ENCODE results near the gene TXNDC11. TPM values are rescaled to one million over a fixed set of nuclear protein-coding genes. Genes with fewer than 3 reads are reported as not detected.

Gene TXNDC11
- total RNA-seq, 6 donors from 2014 or later = 81.2 to 148 (median 117) TPM

DNA sequence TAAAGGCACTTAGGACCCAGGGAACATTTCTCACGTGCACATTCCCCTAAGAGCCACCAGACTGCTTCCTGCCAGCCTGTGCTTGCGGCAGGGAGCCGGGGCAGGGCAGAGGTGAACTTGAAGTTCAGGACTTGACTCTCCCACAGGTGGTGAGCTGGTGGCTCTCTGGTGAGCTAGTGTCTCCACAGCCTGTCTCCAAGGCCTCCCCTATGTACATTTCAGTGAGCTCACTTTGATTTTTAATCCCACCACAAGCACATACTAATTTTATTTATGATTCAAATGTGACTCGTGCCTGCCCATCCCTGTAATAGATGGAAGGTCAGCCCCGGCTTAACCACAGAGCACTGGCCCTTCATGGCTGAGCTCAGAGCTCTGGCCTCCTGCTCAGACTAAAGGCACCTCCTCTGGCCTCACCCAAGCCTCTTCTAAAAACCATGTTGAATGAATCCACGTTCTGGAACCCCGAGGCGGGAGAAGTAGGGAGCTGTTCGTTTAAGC, 65.2 kb downstream of the TXNDC11 start:
- no peak for ATAC-seq (ENCODE audit: low FRiP score in 2 of 2)
- 66 to 68% methylated on average over 9 of the region's 9 CpGs for WGBS, 2 donors
- TF ChIP-seq, protein P1, sequence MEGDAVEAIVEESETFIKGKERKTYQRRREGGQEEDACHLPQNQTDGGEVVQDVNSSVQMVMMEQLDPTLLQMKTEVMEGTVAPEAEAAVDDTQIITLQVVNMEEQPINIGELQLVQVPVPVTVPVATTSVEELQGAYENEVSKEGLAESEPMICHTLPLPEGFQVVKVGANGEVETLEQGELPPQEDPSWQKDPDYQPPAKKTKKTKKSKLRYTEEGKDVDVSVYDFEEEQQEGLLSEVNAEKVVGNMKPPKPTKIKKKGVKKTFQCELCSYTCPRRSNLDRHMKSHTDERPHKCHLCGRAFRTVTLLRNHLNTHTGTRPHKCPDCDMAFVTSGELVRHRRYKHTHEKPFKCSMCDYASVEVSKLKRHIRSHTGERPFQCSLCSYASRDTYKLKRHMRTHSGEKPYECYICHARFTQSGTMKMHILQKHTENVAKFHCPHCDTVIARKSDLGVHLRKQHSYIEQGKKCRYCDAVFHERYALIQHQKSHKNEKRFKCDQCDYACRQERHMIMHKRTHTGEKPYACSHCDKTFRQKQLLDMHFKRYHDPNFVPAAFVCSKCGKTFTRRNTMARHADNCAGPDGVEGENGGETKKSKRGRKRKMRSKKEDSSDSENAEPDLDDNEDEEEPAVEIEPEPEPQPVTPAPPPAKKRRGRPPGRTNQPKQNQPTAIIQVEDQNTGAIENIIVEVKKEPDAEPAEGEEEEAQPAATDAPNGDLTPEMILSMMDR (IDR thresholded peaks at IDR 0.05) = no peak
- no peak for TF ChIP-seq EP300 (IDR thresholded peaks at IDR 0.05)
- TF ChIP-seq POLR2A (IDR thresholded peaks at IDR 0.05) = no peak
- TF ChIP-seq POLR2AphosphoS5 (IDR thresholded peaks at IDR 0.05) = no peak
- no peak for DNase-seq
- Histone ChIP-seq H3K27ac (peak overlapping the region in 3 of 4 donors; percentile 49 to 70 (median 54)), H3K4me1 (peaks cover 41 to 59% (median 55%) of the 10 kb centered on the region in 4 donors), H3K27me3 (no peaks in the 10 kb centered on the region), H3K36me3 (peaks cover 2 to 68% (median 41%) of the 10 kb centered on the region in 4 donors), H3K9me3 (no peaks in the 10 kb centered on the region), H3K4me3 (no peak overlapping the region)

DNA sequence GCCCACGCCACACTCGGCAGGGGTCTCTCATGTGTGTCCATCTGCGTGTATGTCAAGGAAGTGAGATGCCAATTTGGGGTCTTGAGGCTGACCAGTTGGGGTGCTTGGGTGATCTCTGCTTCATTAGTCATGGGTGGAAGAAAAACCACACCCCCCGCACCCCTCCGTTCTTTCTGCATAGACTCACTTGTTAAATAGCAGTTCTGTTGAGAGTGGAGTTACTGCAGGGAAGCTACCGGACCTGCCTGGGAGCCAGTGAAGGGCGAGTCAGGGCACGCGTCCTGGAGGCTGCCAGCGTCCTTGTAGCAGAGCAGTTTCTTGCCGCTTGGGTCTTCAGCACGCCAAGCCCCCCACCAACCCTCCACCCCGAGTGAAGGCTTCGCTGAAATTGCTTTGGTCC, 65.9 kb downstream of the TXNDC11 start:
- Histone ChIP-seq H3K4me1 (peaks cover 41 to 59% (median 56%) of the 10 kb centered on the region in 4 donors), H3K27ac (peak overlapping the region in 2 of 4 donors; percentile 54 to 70), H3K27me3 (no peaks in the 10 kb centered on the region), H3K36me3 (peaks cover 0 to 60% (median 41%) of the 10 kb centered on the region in 4 donors), H3K9me3 (no peaks in the 10 kb centered on the region), H3K4me3 (no peak overlapping the region)
- no peak for ATAC-seq (ENCODE audit: low FRiP score in 2 of 2)
- 87 to 99% methylated on average over 9 to 14 of the region's 14 CpGs for WGBS, 2 donors
- no peak for DNase-seq
- TF ChIP-seq POLR2A (IDR thresholded peaks at IDR 0.05) (no peak), POLR2AphosphoS5 (IDR thresholded peaks at IDR 0.05) (no peak), EP300 (IDR thresholded peaks at IDR 0.05) (no peak)
- TF ChIP-seq, protein P1 (IDR thresholded peaks at IDR 0.05) = no peak

DNA sequence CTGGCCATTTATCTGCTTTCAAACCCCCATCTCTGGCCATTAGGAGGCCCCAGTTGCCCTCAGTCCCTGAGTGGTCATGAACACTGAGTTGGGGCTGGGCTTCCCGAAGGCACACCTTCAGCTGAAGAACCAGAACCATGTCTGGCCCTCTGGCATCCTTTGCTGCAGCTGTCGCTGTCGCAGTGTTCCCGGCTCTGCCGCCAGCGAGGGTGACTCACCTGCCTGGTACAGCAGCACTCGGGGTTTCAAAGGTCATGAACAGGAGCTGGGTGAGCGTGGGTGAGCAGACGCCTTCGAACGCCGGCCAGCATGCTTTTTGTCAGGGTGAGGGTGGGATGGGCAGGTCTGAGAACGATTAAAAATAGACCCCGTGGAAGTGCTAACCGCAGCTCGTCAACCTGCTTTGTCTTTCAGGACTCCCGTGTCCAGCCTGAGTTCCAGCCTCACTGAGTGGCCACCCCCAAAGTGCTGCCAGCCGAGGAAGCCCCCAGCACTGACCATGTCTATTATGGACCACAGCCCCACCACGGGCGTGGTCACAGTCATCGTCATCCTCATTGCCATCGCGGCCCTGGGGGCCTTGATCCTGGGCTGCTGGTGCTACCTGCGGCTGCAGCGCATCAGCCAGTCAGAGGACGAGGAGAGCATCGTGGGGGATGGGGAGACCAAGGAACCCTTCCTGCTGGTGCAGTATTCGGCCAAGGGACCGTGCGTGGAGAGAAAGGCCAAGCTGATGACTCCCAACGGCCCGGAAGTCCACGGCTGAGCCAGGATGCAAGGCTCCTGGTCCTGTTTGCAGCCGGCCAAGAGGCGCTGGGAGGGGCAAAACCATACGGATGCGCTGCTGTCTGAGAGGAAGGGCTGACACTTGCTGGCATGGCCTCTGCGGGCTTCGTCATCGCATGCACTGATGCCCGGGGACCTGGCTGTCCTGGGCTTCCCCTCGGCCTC, 66.8 kb downstream of the TXNDC11 start:
- Histone ChIP-seq H3K27ac (no peak overlapping the region), H3K36me3 (peaks cover 0 to 53% (median 41%) of the 10 kb centered on the region in 4 donors), H3K27me3 (no peaks in the 10 kb centered on the region), H3K4me3 (no peak overlapping the region), H3K4me1 (peaks cover 33 to 58% (median 51%) of the 10 kb centered on the region in 4 donors), H3K9me3 (no peaks in the 10 kb centered on the region)
- TF ChIP-seq, protein P1 (IDR thresholded peaks at IDR 0.05) = no peak
- no peak for TF ChIP-seq EP300 (IDR thresholded peaks at IDR 0.05)
- TF ChIP-seq POLR2A (IDR thresholded peaks at IDR 0.05) = no peak
- no peak for TF ChIP-seq POLR2AphosphoS5 (IDR thresholded peaks at IDR 0.05)
- WGBS, 2 donors = 92 to 95% methylated on average over 22 to 30 of the region's 42 CpGs
- DNase-seq = peak in 1 of 2 donors; percentile 68
- no peak for ATAC-seq (ENCODE audit: low FRiP score in 2 of 2)

DNA sequence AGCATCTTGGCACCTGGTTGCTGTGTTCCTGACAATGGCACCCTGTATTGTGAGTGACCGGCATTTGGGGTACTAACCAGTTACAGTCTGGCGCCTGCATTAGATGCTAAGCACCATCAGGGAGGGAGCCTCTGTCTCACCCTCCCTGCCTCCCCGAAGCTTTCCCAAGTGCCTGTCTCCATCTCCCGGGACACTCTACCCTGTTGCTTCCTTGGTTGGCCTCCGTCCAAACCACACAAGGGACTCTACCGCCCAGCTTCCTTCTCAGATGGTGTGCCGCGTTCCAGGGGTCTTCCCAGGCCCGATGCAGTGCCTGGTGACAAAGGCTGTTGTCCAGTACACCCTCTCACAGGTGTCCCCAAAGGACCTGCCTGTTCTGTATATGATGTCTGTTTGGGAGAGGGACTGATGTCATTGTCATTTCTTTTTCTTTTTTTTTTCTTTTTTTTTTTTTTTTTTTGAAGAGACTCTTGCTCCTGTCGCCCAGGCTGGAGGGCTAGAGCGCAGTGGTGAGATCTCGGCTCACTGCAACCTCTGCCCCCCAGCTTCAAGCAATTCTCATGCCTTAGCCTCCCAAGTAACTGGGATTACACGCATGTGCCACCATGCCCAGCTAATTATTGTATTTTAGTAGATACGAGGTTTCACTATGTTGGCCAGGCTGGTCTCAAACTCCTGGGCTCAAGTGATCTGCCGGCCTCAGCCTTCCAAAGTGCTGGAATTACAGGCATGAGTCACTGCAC, 67.7 kb downstream of the TXNDC11 start:
- DNase-seq = peak in 1 of 2 donors; percentile 58
- TF ChIP-seq, protein P1 (IDR thresholded peaks at IDR 0.05) = no peak
- TF ChIP-seq POLR2AphosphoS5 (IDR thresholded peaks at IDR 0.05) (no peak), EP300 (IDR thresholded peaks at IDR 0.05) (no peak), POLR2A (IDR thresholded peaks at IDR 0.05) (no peak)

More for the DNA sequence above, 67.7 kb downstream of the TXNDC11 start:
- Histone ChIP-seq H3K27ac (peak overlapping the region in 2 of 4 donors; percentile 11 to 18), H3K36me3 (peaks cover 0 to 45% (median 38%) of the 10 kb centered on the region in 4 donors), H3K9me3 (no peaks in the 10 kb centered on the region), H3K4me3 (no peak overlapping the region), H3K4me1 (peaks cover 41 to 63% (median 53%) of the 10 kb centered on the region in 4 donors), H3K27me3 (no peaks in the 10 kb centered on the region)
- no peak for ATAC-seq (ENCODE audit: low FRiP score in 2 of 2)
- 29 to 41% methylated on average over 12 to 15 of the region's 15 CpGs for WGBS, 2 donors

All from upper lobe of left lung (tissue), 6 donors.